Stimulated activated CD8-positive, alpha-beta memory T cell treated with anti-CD3 and anti-CD28 coated beads, Interleukin-4, amount 100 ng/mL, for 24 hours (primary cell): Measurements from ENCODE around the gene CLCN4.

ENCODE experiments used
- DNase-seq: peaks from one replicate; pipeline ENCODE4 v3.0.0-alpha.2; 2020; ENCODE audit warnings: low read depth

Gene CLCN4

DNA sequence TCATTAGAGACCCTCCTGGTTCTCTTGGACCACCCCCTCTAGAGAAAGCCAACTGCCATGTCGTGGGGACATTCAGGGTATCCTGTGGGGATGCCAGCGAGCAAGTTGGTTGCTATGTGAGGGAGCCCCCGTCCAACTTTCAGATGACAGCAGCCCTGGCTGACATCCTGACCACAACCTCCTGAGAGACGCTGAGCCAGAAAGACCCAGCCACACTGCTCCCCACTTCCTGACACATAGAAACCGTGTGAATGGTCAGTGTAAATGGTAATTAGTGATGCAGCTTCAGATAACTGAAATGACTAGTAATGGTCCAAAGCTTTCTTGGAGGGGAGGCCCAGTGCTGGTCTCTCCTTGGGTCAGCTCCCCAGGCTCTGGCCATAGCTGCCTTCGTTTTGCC, 10.8 kb downstream of the CLCN4 start:
- DNase-seq = no peak

DNA sequence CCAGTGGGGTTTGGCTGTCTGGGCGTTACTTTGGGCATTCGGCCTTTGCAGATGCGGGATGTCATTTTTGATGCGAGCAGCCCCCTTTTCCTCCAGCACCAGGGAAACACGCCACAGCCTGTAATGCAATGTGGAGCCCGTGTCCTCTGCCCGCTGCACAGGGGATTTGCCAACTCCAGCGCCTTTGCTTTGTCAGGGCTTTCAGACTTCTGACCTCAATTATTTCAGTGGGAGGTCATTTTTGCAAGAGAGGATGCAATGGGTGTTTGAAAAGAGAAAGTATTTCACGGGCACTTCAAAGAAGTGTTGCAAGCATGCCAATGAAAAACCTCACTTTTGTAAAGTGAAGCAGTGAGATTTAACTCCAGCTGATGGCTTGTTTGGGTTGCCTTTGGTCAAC, 11.5 kb downstream of the CLCN4 start:
- no peak for DNase-seq

DNA sequence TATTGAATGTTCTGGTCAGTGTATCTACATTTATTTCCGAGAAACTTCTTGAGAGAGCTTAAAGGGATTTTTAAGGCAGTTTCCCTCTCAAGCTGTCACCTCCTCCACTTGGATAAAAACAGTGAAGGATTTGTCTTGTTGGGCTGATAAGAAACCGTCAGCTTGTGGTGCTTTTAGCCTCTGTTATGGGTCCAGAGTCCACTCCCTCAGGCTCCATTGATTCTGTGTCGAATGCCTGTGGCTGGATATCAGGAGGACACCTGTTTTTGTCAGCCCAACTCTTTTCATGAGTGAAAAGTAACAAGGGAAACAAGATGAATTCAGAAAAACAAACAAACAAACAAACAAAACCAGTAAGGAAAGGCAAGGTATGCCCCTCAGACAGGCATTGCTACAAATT, 12.4 kb downstream of the CLCN4 start:
- DNase-seq = no peak

DNA sequence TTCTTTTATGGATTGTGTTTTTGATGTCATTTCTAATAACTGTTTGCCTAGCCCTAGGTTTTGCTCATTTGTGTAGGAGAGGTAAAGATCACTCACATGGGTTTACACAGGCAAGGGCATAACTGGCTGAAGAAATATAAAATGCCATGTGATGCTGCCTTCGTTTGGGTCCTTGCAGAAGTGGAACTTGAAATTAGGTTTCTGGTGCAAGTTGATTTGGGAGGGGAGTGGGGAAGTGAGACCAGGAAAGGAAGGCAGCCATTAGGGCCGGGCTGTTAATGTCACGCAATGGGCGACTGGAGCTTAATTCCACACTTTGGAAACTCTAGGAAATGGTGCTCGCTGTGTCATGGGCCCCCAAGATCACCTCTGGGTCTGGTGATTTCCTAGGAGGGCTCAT, 14.5 kb downstream of the CLCN4 start:
- no peak for DNase-seq

DNA sequence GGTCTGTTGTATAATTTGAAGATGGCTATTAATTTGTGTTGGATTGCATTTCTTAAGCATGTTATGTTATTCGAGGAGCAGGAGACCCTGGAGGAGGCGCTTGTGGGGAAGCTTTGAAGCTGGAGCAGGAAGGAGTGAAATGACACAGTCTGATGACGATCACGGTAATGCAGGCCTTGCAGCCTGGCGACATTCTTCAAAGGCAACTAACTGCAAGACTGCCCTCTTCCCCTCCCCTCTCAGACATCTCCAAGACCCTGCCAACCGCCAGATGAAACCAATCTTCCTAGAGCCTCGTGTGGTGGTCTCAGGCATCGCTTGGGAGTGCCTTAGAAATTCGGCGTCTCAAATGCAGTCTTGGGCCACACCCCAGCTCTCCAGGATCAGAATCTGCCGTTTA, 16.1 kb downstream of the CLCN4 start:
- DNase-seq = no peak

DNA sequence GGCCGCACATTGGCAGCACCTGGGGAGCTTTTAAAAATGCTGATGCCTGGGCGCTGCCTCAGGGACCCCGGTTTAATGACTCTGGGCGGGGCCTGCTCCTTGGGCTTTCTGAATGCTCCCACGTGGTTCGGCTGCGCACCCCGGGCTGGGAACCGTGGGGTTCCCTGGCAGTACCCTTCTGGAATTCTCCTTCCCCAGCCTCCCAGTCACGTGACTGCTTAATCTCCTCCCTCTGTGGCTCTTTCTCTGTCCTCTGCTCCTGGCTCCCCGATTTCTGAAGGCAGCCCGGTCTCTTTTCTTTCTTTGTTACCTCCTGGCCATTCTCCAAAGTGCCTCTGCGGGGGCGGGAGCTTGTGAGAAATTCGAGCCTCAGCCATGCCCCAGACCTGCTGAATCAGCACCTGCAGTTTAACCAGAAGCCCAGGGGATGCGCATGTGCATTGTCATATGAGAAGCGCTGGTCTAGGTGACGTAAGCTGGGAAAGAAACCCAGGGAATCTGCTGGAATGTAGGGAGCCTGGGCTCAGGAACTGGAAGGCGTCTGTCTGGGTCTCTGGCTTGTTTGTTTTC, 16.6 kb downstream of the CLCN4 start:
- DNase-seq = no peak

DNA sequence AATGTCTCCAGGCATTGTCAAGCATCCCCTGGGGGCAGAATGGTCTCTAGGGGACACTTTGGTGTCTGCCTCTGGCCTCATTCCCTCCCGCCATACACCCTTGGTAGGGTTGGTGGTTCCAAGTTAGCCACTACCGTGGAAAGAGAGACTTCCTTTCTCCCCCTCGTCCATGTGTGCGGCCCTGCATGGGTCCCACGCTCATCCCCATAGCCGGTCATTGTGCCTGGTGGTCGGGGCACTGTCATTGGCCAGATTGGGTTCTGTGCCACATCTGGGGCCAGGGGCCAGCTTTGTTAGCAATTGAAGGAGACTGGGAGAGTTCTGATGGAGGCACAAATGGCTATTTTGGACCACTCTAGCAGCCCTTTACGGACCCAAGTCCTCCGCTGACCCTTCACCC, 17.3 kb downstream of the CLCN4 start:
- no peak for DNase-seq

DNA sequence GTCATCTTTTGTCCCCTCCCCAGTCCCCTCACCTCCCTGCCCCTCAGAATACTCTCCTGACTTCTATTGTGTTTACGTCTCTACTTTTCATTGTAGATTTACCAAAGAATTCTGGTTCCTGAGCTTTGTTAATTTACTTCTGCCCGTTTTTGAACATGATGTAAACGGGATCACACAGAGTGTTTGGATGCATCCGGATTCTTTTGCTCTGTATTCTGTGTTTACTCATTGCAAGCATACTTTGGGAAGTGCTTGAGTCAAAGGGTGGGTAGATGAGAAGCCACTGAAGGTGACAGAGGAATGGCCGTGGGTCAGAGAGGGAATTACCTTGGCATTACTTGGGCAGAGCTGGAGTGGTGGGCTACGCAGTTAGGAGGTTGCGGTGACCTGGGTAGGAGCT, 18.0 kb downstream of the CLCN4 start:
- DNase-seq = no peak

DNA sequence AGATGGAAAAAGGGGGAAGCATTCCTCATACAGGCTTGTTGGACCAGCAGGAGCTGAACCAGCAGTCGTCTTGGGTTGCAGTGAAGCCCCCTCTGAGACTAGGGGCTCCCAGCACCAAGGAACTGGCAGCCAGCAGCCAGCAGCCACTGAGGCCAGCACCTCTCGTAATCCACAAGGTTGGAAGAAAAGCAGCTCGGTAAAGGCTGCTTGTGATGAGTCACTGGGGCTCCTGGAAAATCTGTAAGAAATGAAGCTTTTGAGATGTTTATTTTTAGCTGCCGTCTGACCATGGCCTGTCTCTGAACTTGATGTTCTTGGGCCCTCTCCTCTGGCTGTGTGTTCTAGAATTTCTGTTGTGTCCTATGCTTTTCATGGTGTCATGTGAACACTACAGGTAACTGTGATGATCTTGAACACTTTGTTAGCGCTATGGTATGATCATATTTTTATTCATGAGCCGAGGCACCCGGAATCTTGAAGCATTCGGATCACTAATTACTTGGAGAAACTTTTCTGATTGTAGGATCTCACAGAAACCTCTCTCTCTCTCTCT, 18.6 kb downstream of the CLCN4 start:
- no peak for DNase-seq

DNA sequence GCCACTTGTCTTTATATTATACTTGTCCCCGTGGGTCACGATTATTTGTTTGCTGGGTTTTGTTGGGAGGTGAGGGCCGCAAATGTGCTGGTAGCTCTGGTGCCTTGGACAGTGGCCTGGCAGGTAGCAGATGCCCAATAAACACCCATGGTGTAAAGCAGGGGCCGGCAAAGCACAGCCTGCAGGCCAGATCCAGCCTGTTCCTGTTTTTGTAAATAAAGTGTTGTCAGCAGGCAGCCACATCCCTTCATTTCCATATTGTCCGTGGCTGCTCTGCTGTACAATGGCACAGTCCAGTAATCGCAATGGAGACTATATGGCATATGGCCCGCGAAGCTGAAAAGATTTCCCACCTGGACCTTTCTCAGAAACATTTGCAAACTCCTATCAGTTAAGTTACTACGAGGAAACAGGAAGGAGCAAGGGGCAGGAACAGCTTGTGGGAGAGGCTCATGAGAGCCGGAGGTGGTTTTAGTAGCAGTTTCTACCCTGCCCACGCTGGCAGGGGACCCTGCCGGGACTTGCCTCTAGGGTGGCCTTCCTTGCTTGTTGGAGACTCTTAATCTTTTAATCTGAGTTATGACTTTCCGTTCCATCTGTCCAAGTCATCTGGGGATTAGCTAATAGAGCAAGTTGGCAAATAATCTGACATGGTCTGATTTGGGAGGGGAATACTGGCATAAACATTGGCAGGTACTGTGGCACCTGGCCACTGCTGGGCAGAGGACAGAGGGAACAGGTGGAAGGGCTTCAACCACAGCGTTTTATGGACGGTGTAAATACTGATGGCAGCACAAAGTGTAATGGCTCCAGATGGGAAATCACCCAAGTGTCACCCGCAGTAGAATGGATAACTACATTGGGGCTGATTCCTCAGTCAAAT, 19.6 kb downstream of the CLCN4 start:
- DNase-seq = no peak

DNA sequence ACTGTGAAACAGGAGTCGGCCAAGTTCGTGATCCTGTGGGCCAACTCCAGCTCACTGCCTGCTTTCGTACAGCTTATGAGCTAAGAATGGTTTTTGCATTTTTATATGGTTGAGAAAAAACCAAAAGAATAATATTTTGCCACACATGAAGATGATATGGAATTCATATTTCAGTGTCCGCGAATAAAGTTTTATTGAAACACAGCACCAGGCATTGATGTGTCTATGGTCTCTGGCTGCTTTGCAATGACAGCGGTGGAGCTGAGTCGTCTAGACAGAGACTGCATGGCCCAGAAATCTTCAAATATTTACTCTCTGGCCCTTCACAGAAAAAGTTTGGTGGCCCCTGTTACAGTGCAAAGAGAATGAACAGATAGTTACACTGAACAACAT, 20.2 kb downstream of the CLCN4 start:
- DNase-seq = no peak

DNA sequence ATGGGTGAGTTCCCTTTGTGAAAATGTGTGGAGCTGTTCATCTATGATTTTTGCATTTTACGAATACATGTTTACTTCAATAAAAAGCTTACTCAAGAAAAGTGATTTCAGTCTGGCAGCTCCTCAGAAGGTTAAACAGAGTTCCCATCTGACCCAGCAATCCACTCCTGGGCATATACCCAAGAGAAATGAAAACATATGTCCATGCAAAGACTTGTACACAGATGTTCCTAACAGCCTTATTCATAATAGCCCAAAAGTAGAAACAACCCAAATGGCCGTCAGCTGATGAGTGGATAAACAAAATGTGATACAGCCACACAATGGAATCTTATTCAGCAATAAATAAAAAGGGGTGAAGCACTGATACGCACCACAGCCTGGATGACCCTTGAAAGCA, 20.8 kb downstream of the CLCN4 start:
- DNase-seq = no peak

DNA sequence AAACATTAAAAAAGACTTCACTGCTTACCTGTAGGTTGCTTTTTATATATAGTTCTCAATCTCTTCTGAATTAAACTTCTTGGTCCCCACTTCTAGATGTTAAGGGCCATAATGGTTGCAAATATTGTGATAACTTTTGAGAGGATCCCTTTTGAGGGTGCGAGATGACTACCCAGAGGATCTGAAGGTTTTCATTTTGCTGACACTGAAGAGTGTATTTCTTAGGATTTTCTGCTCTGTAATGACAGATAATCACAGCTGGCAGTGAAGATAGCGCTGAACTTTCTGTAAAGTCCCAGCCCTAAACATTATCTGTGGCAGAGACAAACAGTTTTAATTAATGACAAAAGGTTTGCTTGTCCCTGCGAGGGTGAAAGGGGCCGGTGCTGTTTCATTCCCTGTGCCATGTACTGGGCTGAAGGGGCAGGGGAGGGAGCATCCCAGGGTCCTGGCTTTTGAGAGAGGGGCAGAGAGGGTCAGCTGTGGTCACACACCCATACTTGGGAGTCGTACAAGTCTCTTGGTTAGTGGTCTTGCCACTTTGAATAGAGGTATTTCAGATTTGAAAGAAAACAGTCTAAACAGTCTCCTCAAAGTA, 22.2 kb downstream of the CLCN4 start:
- no peak for DNase-seq

DNA sequence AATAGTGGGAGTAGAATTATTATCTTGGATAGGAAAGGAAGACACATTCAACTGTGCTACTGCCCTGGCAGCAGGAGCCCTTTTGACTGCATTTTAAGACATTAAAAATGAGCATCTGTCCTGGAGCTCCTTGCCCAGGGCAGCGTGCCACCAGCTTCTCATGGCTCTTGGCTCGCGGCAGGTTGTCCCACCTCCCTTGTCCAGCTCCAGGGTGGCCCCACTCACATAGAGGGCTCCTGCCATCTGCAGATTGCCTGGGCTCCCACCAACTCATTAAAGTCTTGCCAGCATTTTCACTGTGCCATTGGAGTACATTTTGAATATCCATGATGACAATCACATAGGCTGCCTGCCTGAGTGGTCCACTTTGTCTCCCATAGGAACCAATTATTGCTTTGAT, 27.0 kb downstream of the CLCN4 start:
- DNase-seq = no peak

DNA sequence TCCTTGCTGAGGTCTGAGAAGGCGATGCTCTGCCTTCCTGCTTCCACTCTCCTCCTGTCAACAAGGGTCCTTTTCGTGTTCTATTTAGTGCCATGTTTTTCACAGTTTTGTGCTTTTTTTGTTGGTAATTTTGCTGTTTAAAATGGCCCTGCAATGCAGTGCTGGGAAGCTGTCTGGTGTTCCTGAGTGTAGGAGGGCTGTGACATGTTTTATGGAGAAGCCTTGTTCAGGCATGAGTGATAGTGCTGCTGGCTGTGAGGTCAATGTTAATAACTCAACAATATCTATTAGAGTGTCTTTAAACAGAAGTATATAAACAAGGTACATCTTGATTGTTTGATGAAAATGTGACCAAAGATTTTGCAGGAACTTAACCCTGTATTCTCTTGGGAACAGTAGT, 27.6 kb downstream of the CLCN4 start:
- no peak for DNase-seq

DNA sequence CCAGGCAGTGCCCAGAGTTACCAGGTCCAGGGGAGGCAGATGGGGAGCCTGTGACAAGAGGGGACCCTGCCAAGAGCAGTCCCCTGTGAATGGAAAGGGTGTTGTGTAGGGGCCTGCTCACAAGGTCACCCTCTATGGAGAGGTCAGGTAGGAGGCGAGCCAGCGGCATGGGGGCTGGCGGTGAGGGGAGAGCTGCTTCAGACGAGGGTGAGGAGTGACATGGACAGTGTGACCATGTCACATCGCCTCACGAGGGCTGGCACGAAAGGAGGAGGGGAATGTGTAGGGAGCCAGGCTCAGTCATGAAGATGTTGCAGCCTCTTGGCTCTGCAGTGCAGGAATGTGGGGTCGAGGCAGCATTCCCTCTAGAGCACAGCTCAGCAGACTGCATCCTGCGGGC, 29.6 kb downstream of the CLCN4 start:
- DNase-seq = no peak

DNA sequence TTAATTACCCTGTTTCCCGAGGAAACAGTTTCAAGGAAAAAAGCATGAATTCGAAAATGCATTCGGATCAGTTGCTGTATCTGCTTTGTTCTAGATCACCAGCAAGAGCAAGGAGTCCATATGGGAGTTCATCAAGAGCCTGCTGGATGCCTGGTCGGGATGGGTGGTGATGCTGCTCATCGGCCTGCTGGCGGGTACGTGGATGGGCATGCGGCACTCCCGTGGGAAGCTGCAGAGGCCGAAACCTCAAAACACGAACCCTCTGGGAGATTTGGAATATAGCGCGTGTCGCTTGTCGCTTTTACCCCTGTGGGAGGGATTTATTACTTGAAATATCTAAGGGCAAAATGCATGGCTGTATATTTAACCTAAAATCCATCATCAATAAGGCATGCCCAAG, 30.6 kb downstream of the CLCN4 start:
- no peak for DNase-seq

DNA sequence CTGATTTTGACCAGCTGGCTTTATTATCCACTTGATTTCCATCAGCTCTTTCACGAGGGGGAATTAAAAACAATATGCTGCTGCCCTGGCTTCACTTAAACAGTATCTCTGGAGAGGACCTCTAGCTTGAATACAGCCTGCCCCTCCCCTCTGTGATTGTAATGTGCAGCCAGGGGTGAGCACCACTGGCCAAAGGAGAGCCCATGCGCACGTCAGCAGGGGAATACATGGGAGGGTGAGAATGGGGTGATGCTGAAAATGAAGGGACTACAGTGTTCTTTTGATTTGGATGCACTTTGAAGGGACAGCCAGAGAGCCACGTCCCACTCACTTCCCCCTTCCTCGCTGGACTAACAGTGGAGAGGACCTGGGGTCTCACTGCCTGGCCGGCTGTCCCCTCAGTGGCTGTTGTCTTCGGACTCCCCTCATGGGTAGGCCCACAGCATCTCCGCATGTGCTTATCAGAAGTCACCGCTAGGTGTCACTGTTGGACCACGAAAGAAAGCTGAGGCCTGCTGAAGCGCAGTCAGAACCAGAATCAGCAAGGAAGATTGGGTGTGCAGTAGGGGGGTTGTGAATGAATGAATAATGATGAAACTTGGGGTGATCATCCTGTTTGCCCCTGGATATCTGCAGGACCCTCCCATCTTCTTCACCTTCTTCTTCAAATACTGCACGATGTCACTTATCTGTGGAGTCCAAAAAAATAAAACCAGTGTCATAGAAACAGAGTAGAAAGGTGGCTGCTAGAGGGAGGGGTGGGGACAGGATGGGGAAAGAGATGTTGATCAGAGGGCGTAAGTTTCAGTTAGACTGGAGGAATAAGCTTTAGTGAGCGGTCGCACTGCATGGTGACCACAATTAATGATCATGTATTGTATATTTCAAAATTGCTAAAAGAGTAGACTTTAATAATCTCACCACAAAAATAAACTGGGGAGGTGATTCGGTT, 32.8 kb downstream of the CLCN4 start:
- DNase-seq = peak; percentile 60

DNA sequence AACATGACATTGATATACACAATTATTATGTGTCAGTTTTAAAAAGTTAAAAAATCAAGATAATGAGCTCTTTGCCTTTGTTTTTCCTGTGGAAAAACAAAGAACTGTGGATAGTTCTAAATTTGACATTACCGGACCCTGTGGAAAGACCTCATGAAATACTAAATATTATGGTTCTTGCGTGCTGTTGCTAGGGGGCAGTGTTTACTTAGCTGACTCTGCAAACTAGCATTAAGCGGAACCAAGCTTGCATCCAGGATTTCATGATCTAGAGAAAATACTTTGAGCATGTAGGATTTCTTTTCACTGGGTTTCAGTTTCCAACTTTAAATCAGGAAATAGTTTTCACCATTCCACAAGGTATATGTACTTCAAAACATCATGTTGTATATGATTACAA, 33.6 kb downstream of the CLCN4 start:
- DNase-seq = no peak

DNA sequence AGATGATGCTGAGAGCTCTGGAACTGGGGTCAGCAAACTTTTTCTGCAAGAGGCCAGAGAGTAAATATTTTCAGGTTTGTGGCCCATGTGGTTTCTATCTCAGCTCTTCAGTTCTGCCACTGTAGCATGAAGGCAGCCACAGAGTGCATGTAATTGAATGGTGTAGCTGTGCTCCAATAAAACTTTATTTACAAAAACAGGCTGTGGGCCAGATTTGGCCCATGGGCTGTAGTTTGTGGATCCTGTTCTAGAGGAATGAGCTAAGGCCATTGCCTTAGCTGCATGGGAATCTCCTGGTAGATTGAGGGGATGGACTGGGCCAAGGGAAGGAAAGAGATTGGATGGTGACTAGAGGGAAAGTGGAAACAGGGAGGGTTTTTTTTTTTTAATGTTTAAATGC, 36.8 kb downstream of the CLCN4 start:
- no peak for DNase-seq

DNA sequence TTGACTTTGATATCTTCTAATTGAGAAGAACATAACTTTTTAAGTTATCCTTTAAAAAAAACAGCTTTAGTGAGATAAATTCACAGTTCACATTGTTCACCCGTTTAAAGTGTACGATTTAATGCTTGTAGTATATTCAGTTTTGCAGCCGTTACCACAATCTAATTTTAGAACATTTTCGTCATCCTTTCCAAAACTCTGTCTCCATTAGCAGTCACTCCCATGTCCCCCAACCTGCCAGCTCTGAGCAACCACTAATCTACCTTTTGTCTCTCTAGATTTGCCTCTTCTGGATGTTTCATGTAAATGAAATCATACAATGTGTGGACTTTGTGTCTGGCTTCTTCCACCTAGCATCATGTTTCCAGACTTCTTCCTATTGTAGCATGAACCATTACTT, 38.6 kb downstream of the CLCN4 start:
- no peak for DNase-seq

DNA sequence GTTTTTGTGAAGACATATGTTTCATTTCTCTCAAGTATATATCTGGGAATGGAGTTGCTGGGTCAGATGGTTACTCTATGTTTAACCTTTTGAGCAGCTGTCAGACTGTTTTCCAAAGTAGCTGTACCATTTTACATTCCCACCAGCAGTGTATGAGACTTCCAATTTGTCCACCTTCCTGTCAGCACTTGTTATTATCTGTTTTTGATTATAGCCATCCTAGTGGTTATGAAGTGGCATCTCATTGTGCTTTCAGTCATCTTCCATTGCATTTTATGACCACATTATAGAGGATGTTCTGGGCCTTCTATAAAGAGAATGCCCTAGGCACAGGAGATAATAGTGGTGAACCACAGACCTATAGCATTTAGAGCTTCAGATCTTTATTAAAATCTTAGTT, 39.2 kb downstream of the CLCN4 start:
- DNase-seq = no peak
